ENCODE measurements around the gene CFAP57. TPM values are rescaled to one million over a fixed set of nuclear protein-coding genes. Genes with fewer than 3 reads are reported as not detected.

The CFAP57 gene
- total RNA-seq, 1 donor from 2014 or later = 0.20 TPM

GRCh38 chr1:43222879-43223278, 50.7 kb downstream of the CFAP57 start:
- intact Hi-C loops (cut with micrococcal nuclease) = no loop called here

GRCh38 chr1:43225168-43225567, 53.0 kb downstream of the CFAP57 start:
- intact Hi-C loops (cut with micrococcal nuclease) = loop anchor here (5.0 kb wide), 2 partner anchors 72 to 327 kb away; no protein-coding TSS in a partner anchor

GRCh38 chr1:43227143-43227764, 55.1 kb downstream of the CFAP57 start:
- intact Hi-C loops (cut with micrococcal nuclease) = loop anchor here (1.0 to 5.0 kb wide), 12 partner anchors 54 to 707 kb away; partner anchors contain the start of genes CDC20, CFAP57, EBNA1BP2 and ELOVL1

- intact Hi-C loops (cut with micrococcal nuclease) = loop anchor here (5.0 kb wide), 2 partner anchors 67 to 322 kb away; no protein-coding TSS in a partner anchor
These were observed 58.0 kb downstream of the CFAP57 start for GRCh38 chr1:43229826-43230780.

GRCh38 chr1:43232074-43232473, 59.9 kb downstream of the CFAP57 start:
- intact Hi-C loops (cut with micrococcal nuclease) = no loop called here

- intact Hi-C loops (cut with micrococcal nuclease) = no loop called here
These were observed 60.4 kb downstream of the CFAP57 start for GRCh38 chr1:43232482-43232881.

- intact Hi-C loops (cut with micrococcal nuclease) = no loop called here
These were observed 61.5 kb downstream of the CFAP57 start for GRCh38 chr1:43233631-43234030.

GRCh38 chr1:43234267-43234666, 62.1 kb downstream of the CFAP57 start:
- intact Hi-C loops (cut with micrococcal nuclease) = no loop called here

- intact Hi-C loops (cut with micrococcal nuclease) = no loop called here
These were observed 62.9 kb downstream of the CFAP57 start for GRCh38 chr1:43235040-43235439.

- intact Hi-C loops (cut with micrococcal nuclease) = no loop called here
These were observed 63.5 kb downstream of the CFAP57 start for GRCh38 chr1:43235451-43236121.

GRCh38 chr1:43237121-43237520, 65.0 kb downstream of the CFAP57 start:
- intact Hi-C loops (cut with micrococcal nuclease) = no loop called here

- intact Hi-C loops (cut with micrococcal nuclease) = loop anchor here (1.0 kb wide), 3 partner anchors 120 to 176 kb away; partner anchors contain the start of genes CDC20, MED8 and SZT2
These were observed 66.0 kb downstream of the CFAP57 start for GRCh38 chr1:43238085-43238484.

GRCh38 chr1:43238991-43239469, 66.9 kb downstream of the CFAP57 start:
- intact Hi-C loops (cut with micrococcal nuclease) = loop anchor here (1.0 kb wide), 3 partner anchors 119 to 175 kb away; partner anchors contain the start of genes CDC20, MED8 and SZT2

GRCh38 chr1:43239484-43239883, 67.4 kb downstream of the CFAP57 start:
- intact Hi-C loops (cut with micrococcal nuclease) = no loop called here

- intact Hi-C loops (cut with micrococcal nuclease) = no loop called here
These were observed 69.3 kb downstream of the CFAP57 start for GRCh38 chr1:43241413-43241836.

- intact Hi-C loops (cut with micrococcal nuclease) = no loop called here
These were observed 71.2 kb downstream of the CFAP57 start for GRCh38 chr1:43243299-43243698.

GRCh38 chr1:43246466-43247213, 74.5 kb downstream of the CFAP57 start:
- intact Hi-C loops (cut with micrococcal nuclease) = no loop called here

GRCh38 chr1:43247256-43247921, 75.3 kb downstream of the CFAP57 start:
- intact Hi-C loops (cut with micrococcal nuclease) = no loop called here

GRCh38 chr1:43250351-43250761, 78.2 kb downstream of the CFAP57 start:
- intact Hi-C loops (cut with micrococcal nuclease) = no loop called here

- intact Hi-C loops (cut with micrococcal nuclease) = no loop called here
These were observed 78.9 kb downstream of the CFAP57 start for GRCh38 chr1:43251024-43251423.
